ENCODE measurements around the gene RNF20. TPM values are rescaled to one million over a fixed set of nuclear protein-coding genes. Genes with fewer than 3 reads are reported as not detected.

RNF20 gene
- total RNA-seq, 2 donors from 2014 or later = 24.1 to 36.7 TPM

DNA sequence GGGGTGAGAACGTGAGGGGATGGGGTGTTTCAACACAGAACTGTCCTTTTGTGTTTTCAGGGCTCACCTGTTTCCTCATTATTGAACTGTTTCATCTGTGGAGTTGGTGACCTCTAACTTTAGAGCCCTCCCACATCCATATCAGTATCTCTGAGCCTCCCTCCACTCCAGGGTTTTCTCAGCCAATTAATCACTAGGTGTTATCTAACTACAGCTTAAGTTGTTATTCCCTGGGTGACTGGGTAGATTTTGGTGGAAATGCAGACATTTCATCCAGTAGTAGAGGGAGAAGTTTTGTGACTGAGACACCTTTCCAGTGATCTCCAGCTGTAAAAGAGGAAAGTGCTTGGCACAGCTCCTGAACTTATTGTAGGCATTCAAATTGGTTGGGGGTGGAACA, 37.5 kb downstream of the RNF20 start:
- intact Hi-C loops (cut with DNase I) = no loop called here
- H3K4me1 ChIP-seq (replicated peaks) = no peaks in the 10 kb centered on the region
- WGBS = 73% methylated on average over 1 of the region's 1 CpG
- no peaks in the 10 kb centered on the region for H3K36me3 ChIP-seq
- no peak for TF ChIP-seq POLR2AphosphoS5 (IDR thresholded peaks at IDR 0.05)
- TF ChIP-seq, protein P1, sequence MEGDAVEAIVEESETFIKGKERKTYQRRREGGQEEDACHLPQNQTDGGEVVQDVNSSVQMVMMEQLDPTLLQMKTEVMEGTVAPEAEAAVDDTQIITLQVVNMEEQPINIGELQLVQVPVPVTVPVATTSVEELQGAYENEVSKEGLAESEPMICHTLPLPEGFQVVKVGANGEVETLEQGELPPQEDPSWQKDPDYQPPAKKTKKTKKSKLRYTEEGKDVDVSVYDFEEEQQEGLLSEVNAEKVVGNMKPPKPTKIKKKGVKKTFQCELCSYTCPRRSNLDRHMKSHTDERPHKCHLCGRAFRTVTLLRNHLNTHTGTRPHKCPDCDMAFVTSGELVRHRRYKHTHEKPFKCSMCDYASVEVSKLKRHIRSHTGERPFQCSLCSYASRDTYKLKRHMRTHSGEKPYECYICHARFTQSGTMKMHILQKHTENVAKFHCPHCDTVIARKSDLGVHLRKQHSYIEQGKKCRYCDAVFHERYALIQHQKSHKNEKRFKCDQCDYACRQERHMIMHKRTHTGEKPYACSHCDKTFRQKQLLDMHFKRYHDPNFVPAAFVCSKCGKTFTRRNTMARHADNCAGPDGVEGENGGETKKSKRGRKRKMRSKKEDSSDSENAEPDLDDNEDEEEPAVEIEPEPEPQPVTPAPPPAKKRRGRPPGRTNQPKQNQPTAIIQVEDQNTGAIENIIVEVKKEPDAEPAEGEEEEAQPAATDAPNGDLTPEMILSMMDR (IDR thresholded peaks at IDR 0.05) = no peak
- no peak for TF ChIP-seq POLR2A (IDR thresholded peaks at IDR 0.05)
- no peaks in the 10 kb centered on the region for H3K27me3 ChIP-seq (replicated peaks; ENCODE audit: insufficient read depth)
- H3K27ac ChIP-seq = no peak overlapping the region
- H3K4me3 ChIP-seq = no peak overlapping the region
- no peak for DNase-seq (ENCODE audit: low spot score)
- H3K9me3 ChIP-seq = no peaks in the 10 kb centered on the region

DNA sequence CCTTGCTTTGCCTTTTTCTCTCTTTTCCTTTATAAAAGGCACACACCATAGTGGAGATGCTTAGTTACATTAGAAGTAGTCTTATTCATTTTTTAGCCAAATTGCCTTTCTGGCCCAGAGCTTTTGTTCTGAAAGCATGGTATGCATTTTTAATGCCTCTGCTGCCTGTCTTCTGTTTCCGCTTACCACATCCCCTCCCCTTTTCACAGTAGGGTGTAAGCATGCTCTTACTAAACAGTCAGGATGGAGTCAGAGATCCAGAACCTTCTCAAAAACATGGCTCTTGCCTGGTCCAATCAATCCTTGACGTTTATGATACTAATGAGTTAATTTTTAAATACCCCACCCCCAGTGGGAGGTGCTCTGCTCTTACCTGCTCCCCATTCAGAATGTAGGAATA, 38.7 kb downstream of the RNF20 start:
- Histone ChIP-seq H3K36me3 (no peaks in the 10 kb centered on the region), H3K27me3 (replicated peaks; ENCODE audit: insufficient read depth) (no peaks in the 10 kb centered on the region), H3K4me3 (no peak overlapping the region), H3K27ac (no peak overlapping the region), H3K4me1 (replicated peaks) (no peaks in the 10 kb centered on the region), H3K9me3 (no peaks in the 10 kb centered on the region)
- TF ChIP-seq, protein P1 (IDR thresholded peaks at IDR 0.05) = no peak
- TF ChIP-seq POLR2AphosphoS5 (IDR thresholded peaks at IDR 0.05) (no peak), POLR2A (IDR thresholded peaks at IDR 0.05) (no peak)
- no peak for DNase-seq (ENCODE audit: low spot score)
- 52% methylated on average over 2 of the region's 2 CpGs for WGBS
- intact Hi-C loops (cut with DNase I) = no loop called here

DNA sequence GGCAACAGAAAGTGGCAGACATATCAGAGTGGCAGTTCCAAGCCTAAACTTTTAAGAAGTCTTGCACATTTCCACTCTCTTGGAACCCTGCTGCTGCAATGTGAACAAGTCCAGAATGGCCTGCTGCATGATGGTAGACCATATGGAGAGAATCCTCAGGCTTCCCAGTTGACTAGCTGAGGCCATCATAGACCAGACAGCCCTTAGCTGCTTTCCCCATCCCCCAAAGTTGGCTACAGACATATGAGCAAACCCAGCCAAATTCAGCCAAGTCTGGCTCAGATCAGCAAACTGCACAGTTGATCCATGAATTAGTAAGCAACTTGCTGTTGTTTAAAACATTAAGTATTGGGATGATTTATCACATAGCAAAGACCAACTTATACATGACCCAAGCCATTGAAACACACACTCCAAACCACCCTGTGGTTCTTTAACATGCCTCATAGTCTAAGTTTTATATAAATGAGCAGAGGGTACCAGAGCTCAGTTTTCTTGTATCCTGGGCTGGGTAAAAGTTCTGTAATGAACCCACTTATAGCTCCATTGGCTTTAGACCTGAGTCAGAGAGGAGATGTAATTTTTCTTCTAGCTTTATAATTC, 41.2 kb downstream of the RNF20 start:
- Histone ChIP-seq H3K4me3 (no peak overlapping the region), H3K27ac (no peak overlapping the region), H3K27me3 (replicated peaks; ENCODE audit: insufficient read depth) (no peaks in the 10 kb centered on the region), H3K9me3 (no peaks in the 10 kb centered on the region), H3K4me1 (replicated peaks) (no peaks in the 10 kb centered on the region), H3K36me3 (no peaks in the 10 kb centered on the region)
- TF ChIP-seq POLR2AphosphoS5 (IDR thresholded peaks at IDR 0.05) (no peak), POLR2A (IDR thresholded peaks at IDR 0.05) (no peak)
- TF ChIP-seq, protein P1 (IDR thresholded peaks at IDR 0.05) = no peak
- DNase-seq (ENCODE audit: low spot score) = no peak
- intact Hi-C loops (cut with DNase I) = no loop called here

DNA sequence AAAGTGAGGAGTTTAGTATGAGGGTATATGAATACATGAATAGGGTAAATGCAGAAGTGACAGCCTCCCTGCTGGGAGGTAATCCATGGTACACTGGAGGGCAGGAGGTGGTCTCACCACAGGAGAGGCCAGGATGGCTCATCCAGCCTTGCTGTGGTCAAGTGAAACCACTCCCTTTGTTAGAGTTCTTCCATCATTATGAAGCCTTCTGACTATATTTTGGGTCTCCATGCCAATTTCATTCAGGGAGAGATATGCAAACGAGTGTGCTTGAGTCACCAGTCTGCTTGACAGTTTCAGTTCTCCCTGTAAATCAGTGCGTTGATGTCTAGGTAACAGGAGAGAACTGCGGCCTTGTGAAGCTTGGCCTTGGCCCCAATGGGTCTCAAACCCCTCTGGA, 44.7 kb downstream of the RNF20 start:
- Histone ChIP-seq H3K4me1 (replicated peaks) (no peaks in the 10 kb centered on the region), H3K27ac (no peak overlapping the region), H3K27me3 (replicated peaks; ENCODE audit: insufficient read depth) (no peaks in the 10 kb centered on the region), H3K36me3 (no peaks in the 10 kb centered on the region), H3K9me3 (no peaks in the 10 kb centered on the region), H3K4me3 (no peak overlapping the region)
- no peak for DNase-seq (ENCODE audit: low spot score)
- 81% methylated on average over 3 of the region's 3 CpGs for WGBS
- TF ChIP-seq, protein P1 (IDR thresholded peaks at IDR 0.05) = no peak
- TF ChIP-seq POLR2A (IDR thresholded peaks at IDR 0.05) (no peak), POLR2AphosphoS5 (IDR thresholded peaks at IDR 0.05) (no peak)
- intact Hi-C loops (cut with DNase I) = no loop called here

DNA sequence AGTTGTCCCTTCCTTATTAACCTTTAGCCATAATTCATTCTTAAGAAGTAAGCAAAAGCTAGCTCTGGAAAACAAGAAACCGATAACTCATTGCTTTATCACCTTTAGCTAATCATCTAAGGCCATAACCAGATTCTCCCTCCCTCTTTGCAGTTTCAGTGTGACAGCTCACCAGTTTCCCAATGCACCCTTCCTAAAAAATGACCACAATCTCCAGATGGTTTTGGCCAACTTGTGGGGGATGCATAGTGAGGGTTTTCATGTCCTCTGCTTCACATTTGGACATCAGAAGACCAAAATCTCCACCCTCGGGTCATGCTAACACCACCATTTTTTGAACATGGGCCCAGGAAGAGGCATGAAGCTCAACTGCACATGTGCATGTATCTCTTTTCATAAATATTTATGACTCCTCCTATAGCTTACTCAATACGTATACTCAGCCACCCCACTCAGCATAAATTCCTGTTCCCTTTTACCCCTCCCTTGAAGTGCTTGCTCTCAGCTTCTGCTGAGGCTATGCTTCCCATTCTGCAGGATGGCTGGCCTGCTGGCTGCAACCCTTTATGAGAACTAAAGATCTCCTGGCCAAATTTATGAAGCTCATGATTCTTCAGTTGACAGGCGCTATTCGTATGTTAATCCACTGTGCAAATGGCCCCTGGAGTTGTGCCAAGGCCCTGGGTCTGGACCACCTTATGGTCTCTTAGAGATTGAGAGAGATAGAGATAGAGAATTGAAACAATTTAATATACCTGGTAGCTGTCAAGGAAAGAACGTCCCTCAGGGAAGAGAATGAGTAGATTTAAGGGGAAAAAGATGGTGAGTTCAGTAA, 46.3 kb downstream of the RNF20 start:
- WGBS = 68% methylated on average over 6 of the region's 6 CpGs
- Histone ChIP-seq H3K9me3 (no peaks in the 10 kb centered on the region), H3K36me3 (no peaks in the 10 kb centered on the region), H3K4me1 (replicated peaks) (no peaks in the 10 kb centered on the region), H3K27me3 (replicated peaks; ENCODE audit: insufficient read depth) (no peaks in the 10 kb centered on the region), H3K27ac (no peak overlapping the region), H3K4me3 (no peak overlapping the region)
- intact Hi-C loops (cut with DNase I) = no loop called here
- TF ChIP-seq POLR2A (IDR thresholded peaks at IDR 0.05) (no peak), POLR2AphosphoS5 (IDR thresholded peaks at IDR 0.05) (no peak)
- TF ChIP-seq, protein P1 (IDR thresholded peaks at IDR 0.05) = no peak
- DNase-seq (ENCODE audit: low spot score) = no peak
